ENCODE data around the gene LRP5.

DNA sequence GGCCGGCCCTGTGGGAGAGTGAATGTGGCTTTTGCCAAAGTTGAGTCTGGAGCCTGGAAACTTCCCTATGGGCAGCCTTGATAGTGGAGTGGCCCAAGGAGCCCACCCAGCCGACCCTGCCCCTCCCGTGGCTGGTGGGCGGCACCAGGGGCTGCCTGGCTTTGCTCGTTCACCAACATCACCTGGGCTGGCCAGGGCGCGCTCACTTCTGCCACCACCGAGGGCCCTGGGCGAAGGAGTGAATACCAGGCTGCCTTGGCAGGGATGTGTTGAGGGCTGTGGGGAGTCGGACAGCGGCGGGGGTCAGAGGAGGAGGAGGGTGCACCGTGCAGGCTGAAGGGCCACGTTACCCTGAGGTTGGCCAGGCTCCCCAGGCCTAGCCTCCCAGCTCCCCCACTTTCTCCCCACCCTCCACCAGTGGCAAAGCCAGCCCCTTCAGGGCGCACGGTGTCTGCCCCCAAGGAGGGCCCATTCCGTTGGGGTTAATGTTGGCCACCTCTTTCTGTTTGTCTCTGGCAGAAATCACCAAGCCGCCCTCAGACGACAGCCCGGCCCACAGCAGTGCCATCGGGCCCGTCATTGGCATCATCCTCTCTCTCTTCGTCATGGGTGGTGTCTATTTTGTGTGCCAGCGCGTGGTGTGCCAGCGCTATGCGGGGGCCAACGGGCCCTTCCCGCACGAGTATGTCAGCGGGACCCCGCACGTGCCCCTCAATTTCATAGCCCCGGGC lies 125.7 kb downstream of the LRP5 start:
- TF ChIP-seq POLR2A (IDR thresholded peaks at IDR 0.05) (no peak), EP300 (IDR thresholded peaks at IDR 0.05) (no peak)
- TF ChIP-seq, protein P1, sequence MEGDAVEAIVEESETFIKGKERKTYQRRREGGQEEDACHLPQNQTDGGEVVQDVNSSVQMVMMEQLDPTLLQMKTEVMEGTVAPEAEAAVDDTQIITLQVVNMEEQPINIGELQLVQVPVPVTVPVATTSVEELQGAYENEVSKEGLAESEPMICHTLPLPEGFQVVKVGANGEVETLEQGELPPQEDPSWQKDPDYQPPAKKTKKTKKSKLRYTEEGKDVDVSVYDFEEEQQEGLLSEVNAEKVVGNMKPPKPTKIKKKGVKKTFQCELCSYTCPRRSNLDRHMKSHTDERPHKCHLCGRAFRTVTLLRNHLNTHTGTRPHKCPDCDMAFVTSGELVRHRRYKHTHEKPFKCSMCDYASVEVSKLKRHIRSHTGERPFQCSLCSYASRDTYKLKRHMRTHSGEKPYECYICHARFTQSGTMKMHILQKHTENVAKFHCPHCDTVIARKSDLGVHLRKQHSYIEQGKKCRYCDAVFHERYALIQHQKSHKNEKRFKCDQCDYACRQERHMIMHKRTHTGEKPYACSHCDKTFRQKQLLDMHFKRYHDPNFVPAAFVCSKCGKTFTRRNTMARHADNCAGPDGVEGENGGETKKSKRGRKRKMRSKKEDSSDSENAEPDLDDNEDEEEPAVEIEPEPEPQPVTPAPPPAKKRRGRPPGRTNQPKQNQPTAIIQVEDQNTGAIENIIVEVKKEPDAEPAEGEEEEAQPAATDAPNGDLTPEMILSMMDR (IDR thresholded peaks at IDR 0.05) = no peak
